HEK293 (cell line): Measurements from ENCODE around the gene LIN37.
A peak's percentile ranks its signal among the peaks of the same experiment; 100 is the strongest.

ENCODE experiments used
- MEIS1 ChIP-seq: sonication (generic); formaldehyde crosslinking; IDR thresholded peaks from 2 replicates; pipeline ENCODE4 v1.8.1; 2022; ENCODE audit warnings: missing genetic modification reagents, mild to moderate bottlenecking, borderline replicate concordance
- REPIN1 ChIP-seq: fragments of 450-650 bp; formaldehyde crosslinking; IDR thresholded peaks from 2 replicates; pipeline ENCODE4 v1.5.1; 2017; ENCODE audit warnings: missing biosample characterization, missing genetic modification characterization, low read depth
- REST ChIP-seq: fragments of 450-650 bp; formaldehyde crosslinking; IDR thresholded peaks from 2 replicates; pipeline ENCODE4 v1.5.1; 2016; ENCODE audit warnings: missing biosample characterization, missing genetic modification characterization
- ZBTB1 ChIP-seq: fragments of 450-650 bp; formaldehyde crosslinking; IDR thresholded peaks from 2 replicates; pipeline ENCODE4 v1.5.1; 2016; ENCODE audit warnings: missing biosample characterization, missing genetic modification characterization
- ZBTB48 ChIP-seq: fragments of 450-650 bp; formaldehyde crosslinking; IDR thresholded peaks from 2 replicates; pipeline ENCODE4 v1.5.1; 2016; ENCODE audit warnings: missing biosample characterization, missing genetic modification characterization
- ZFP41 ChIP-seq: fragments of 450-650 bp; formaldehyde crosslinking; IDR thresholded peaks from 2 replicates; pipeline ENCODE4 v1.5.1; 2016; ENCODE audit warnings: missing biosample characterization, missing genetic modification characterization, borderline replicate concordance
- ZNF112 ChIP-seq: fragments of 450-650 bp; formaldehyde crosslinking; IDR thresholded peaks from 2 replicates; pipeline ENCODE4 v1.5.0; 2017; ENCODE audit warnings: missing biosample characterization, missing genetic modification characterization
- ZNF121 ChIP-seq: fragments of 450-650 bp; formaldehyde crosslinking; IDR thresholded peaks from 2 replicates; pipeline ENCODE4 v1.5.1; 2016; ENCODE audit warnings: missing biosample characterization, missing genetic modification characterization
- ZNF140 ChIP-seq: fragments of 450-650 bp; formaldehyde crosslinking; IDR thresholded peaks from 2 replicates; pipeline ENCODE4 v1.5.1; 2016; ENCODE audit warnings: missing biosample characterization, missing genetic modification characterization
- ZNF146 ChIP-seq: fragments of 450-650 bp; formaldehyde crosslinking; IDR thresholded peaks from 2 replicates; pipeline ENCODE4 v1.5.1; 2016; ENCODE audit warnings: missing biosample characterization, missing genetic modification characterization
- ZNF19 ChIP-seq: fragments of 450-650 bp; formaldehyde crosslinking; IDR thresholded peaks from 2 replicates; pipeline ENCODE4; 2016; ENCODE audit warnings: missing biosample characterization, missing genetic modification characterization, low read depth
- ZNF211 ChIP-seq: fragments of 450-650 bp; formaldehyde crosslinking; IDR thresholded peaks from 2 replicates; pipeline ENCODE4 v1.5.1; 2016; ENCODE audit warnings: low read depth, missing biosample characterization, missing genetic modification characterization
- ZNF302 ChIP-seq: fragments of 450-650 bp; formaldehyde crosslinking; IDR thresholded peaks from 2 replicates; pipeline ENCODE4 v1.5.1; 2016; ENCODE audit warnings: missing biosample characterization, missing genetic modification characterization, low read depth
- ZNF391 ChIP-seq: fragments of 450-650 bp; formaldehyde crosslinking; IDR thresholded peaks from 2 replicates; pipeline ENCODE4 v1.5.1; 2016; ENCODE audit warnings: low read depth, missing biosample characterization, missing genetic modification characterization, borderline replicate concordance
- ZNF600 ChIP-seq: fragments of 450-650 bp; formaldehyde crosslinking; IDR thresholded peaks from 2 replicates; pipeline ENCODE4 v1.5.1; 2016; ENCODE audit warnings: missing biosample characterization, missing genetic modification characterization
- ZNF621 ChIP-seq: fragments of 450-650 bp; formaldehyde crosslinking; IDR thresholded peaks from 2 replicates; pipeline ENCODE4 v1.5.1; 2017; ENCODE audit warnings: missing biosample characterization, missing genetic modification characterization
- ZNF670 ChIP-seq: fragments of 450-650 bp; formaldehyde crosslinking; IDR thresholded peaks from 2 replicates; pipeline ENCODE4 v1.5.1; 2016; ENCODE audit warnings: missing biosample characterization, missing genetic modification characterization, low read depth
- ZNF692 ChIP-seq: fragments of 450-650 bp; formaldehyde crosslinking; IDR thresholded peaks from 2 replicates; pipeline ENCODE4 v1.5.1; 2016; ENCODE audit warnings: missing biosample characterization, missing genetic modification characterization
- ZXDB ChIP-seq: fragments of 450-650 bp; formaldehyde crosslinking; IDR thresholded peaks from 2 replicates; pipeline ENCODE4 v1.5.1; 2016; ENCODE audit warnings: missing biosample characterization, missing genetic modification characterization
- TF ChIP-seq, protein P1 (sequence below): fragments of 450-650 bp; formaldehyde crosslinking; IDR thresholded peaks from 2 replicates; pipeline ENCODE4 v1.5.1; 2016; ENCODE audit warnings: missing biosample characterization, missing genetic modification characterization
- TF ChIP-seq, protein P2 (sequence below): fragments of 450-650 bp; formaldehyde crosslinking; IDR thresholded peaks from 2 replicates; pipeline ENCODE4 v1.5.1; 2017; ENCODE audit warnings: missing biosample characterization, missing genetic modification characterization
- TF ChIP-seq, protein P3 (sequence below): fragments of 450-650 bp; formaldehyde crosslinking; IDR thresholded peaks from 2 replicates; pipeline ENCODE4 v1.5.1; 2016; ENCODE audit warnings: missing biosample characterization, missing genetic modification characterization
- TF ChIP-seq, protein P4 (sequence below): fragments of 450-650 bp; formaldehyde crosslinking; conservative IDR thresholded peaks from 2 replicates; pipeline ENCODE4 v1.5.1; 2016; ENCODE audit warnings: low read depth, missing biosample characterization, missing genetic modification characterization

Gene LIN37

GRCh38 chr19:35718345-35719041 is 29.9 kb upstream of the LIN37 start (continued):
- TF ChIP-seq, protein P1, sequence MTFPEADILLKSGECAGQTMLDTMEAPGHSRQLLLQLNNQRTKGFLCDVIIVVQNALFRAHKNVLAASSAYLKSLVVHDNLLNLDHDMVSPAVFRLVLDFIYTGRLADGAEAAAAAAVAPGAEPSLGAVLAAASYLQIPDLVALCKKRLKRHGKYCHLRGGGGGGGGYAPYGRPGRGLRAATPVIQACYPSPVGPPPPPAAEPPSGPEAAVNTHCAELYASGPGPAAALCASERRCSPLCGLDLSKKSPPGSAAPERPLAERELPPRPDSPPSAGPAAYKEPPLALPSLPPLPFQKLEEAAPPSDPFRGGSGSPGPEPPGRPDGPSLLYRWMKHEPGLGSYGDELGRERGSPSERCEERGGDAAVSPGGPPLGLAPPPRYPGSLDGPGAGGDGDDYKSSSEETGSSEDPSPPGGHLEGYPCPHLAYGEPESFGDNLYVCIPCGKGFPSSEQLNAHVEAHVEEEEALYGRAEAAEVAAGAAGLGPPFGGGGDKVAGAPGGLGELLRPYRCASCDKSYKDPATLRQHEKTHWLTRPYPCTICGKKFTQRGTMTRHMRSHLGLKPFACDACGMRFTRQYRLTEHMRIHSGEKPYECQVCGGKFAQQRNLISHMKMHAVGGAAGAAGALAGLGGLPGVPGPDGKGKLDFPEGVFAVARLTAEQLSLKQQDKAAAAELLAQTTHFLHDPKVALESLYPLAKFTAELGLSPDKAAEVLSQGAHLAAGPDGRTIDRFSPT (tag by site-specific recombination) = peak; percentile 75
- TF ChIP-seq ZNF600 (tag by site-specific recombination) (peak; percentile 37; the same call in 1 of the 2 replicates), ZNF112 (tag by site-specific recombination) (no peak), ZNF146 (0 out of 2 replicates have a peak, but pooled peaks have one; percentile 25), ZNF391 (tag by site-specific recombination) (0 out of 2 replicates have a peak, but pooled peaks have one; percentile 43), ZNF19 (tag by site-specific recombination) (no peak), ZNF670 (no peak), ZXDB (tag by site-specific recombination) (peak; percentile 79), ZBTB48 (peak; percentile 22; the same call in 1 of the 2 replicates), ZNF621 (tag by site-specific recombination) (no peak), ZNF121 (tag by site-specific recombination) (no peak), ZFP41 (tag by site-specific recombination) (no peak), ZNF302 (tag by site-specific recombination) (no peak), ZNF692 (tag by site-specific recombination) (peak; percentile 37; the same call in 1 of the 2 replicates), ZBTB1 (tag by site-specific recombination) (no peak), ZNF211 (tag by site-specific recombination) (no peak), ZNF140 (tag by site-specific recombination) (no peak), MEIS1 (CRISPR knock-in tag) (no peak), REPIN1 (tag by site-specific recombination) (no peak), REST (tag by site-specific recombination) (no peak)
- TF ChIP-seq, protein P2, sequence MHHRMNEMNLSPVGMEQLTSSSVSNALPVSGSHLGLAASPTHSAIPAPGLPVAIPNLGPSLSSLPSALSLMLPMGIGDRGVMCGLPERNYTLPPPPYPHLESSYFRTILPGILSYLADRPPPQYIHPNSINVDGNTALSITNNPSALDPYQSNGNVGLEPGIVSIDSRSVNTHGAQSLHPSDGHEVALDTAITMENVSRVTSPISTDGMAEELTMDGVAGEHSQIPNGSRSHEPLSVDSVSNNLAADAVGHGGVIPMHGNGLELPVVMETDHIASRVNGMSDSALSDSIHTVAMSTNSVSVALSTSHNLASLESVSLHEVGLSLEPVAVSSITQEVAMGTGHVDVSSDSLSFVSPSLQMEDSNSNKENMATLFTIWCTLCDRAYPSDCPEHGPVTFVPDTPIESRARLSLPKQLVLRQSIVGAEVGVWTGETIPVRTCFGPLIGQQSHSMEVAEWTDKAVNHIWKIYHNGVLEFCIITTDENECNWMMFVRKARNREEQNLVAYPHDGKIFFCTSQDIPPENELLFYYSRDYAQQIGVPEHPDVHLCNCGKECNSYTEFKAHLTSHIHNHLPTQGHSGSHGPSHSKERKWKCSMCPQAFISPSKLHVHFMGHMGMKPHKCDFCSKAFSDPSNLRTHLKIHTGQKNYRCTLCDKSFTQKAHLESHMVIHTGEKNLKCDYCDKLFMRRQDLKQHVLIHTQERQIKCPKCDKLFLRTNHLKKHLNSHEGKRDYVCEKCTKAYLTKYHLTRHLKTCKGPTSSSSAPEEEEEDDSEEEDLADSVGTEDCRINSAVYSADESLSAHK (tag by site-specific recombination) = no peak
- TF ChIP-seq, protein P3, sequence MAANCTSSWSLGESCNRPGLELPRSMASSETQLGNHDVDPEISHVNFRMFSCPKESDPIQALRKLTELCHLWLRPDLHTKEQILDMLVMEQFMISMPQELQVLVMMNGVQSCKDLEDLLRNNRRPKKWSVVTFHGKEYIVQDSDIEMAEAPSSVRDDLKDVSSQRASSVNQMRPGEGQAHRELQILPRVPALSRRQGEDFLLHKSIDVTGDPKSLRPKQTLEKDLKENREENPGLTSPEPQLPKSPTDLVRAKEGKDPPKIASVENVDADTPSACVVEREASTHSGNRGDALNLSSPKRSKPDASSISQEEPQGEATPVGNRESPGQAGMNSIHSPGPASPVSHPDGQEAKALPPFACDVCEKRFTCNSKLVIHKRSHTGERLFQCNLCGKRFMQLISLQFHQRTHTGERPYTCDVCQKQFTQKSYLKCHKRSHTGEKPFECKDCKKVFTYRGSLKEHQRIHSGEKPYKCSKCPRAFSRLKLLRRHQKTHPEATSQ = no peak
- TF ChIP-seq, protein P4, sequence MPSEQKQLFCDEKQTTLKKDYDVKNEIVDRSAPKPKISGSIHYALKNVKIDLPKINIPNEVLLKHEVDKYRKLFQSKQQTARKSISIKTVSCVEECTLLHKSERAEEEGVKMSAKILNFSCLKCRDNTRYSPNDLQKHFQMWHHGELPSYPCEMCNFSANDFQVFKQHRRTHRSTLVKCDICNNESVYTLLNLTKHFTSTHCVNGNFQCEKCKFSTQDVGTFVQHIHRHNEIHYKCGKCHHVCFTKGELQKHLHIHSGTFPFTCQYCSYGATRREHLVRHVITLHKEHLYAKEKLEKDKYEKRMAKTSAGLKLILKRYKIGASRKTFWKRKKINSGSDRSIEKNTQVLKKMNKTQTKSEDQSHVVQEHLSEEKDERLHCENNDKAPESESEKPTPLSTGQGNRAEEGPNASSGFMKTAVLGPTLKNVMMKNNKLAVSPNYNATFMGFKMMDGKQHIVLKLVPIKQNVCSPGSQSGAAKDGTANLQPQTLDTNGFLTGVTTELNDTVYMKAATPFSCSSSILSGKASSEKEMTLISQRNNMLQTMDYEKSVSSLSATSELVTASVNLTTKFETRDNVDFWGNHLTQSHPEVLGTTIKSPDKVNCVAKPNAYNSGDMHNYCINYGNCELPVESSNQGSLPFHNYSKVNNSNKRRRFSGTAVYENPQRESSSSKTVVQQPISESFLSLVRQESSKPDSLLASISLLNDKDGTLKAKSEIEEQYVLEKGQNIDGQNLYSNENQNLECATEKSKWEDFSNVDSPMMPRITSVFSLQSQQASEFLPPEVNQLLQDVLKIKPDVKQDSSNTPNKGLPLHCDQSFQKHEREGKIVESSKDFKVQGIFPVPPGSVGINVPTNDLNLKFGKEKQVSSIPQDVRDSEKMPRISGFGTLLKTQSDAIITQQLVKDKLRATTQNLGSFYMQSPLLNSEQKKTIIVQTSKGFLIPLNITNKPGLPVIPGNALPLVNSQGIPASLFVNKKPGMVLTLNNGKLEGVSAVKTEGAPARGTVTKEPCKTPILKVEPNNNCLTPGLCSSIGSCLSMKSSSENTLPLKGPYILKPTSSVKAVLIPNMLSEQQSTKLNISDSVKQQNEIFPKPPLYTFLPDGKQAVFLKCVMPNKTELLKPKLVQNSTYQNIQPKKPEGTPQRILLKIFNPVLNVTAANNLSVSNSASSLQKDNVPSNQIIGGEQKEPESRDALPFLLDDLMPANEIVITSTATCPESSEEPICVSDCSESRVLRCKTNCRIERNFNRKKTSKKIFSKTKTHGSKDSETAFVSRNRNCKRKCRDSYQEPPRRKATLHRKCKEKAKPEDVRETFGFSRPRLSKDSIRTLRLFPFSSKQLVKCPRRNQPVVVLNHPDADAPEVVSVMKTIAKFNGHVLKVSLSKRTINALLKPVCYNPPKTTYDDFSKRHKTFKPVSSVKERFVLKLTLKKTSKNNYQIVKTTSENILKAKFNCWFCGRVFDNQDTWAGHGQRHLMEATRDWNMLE (tag by site-specific recombination) = no peak
